CD14-positive monocyte (primary cell): ENCODE data around the gene KCNH5. TPM values are rescaled to one million over a fixed set of nuclear protein-coding genes. Genes with fewer than 3 reads are reported as not detected.

Source experiments
- DNase-seq, 3 donors: peaks; one replicate each; pipeline ENCODE4 v3.0.0-alpha.2; 2011 to 2022
- H2AFZ ChIP-seq: 2 replicates; pipeline ENCODE4 v1.6.0; 2012; ENCODE audit warnings: mild to moderate bottlenecking, low read depth, low read length, inconsistent platforms; ENCODE audit not compliant: insufficient read depth, poor library complexity, severe bottlenecking
- H3K27ac ChIP-seq, 2 donors: 1 replicate in 1 of 2; 2 replicates in 1 of 2; pipeline ENCODE4 v1.5.1; 2012 to 2013; ENCODE audit warnings: low read length in 2 of 2, control low read depth in 1 of 2, inconsistent platforms in 1 of 2, low read depth in 1 of 2, mild to moderate bottlenecking in 1 of 2
- H3K27me3 ChIP-seq, 2 donors: one replicate each; pipeline versions ENCODE4 v1.6.0 to v1.6.1; 2011 to 2013; ENCODE audit warnings: low read length in 2 of 2; ENCODE audit not compliant: control insufficient read depth in 2 of 2, insufficient read depth in 2 of 2
- H3K36me3 ChIP-seq, 2 donors: replicated peaks in 1 of 2; 1 replicate in 1 of 2; 2 replicates in 1 of 2; pipeline versions ENCODE4 v1.5.1 to v1.6.1; 2012 to 2013; ENCODE audit warnings: low read length in 2 of 2, control low read depth in 1 of 2, inconsistent platforms in 1 of 2, mild to moderate bottlenecking in 1 of 2; ENCODE audit not compliant: insufficient read depth in 2 of 2, control insufficient read depth in 1 of 2
- H3K4me1 ChIP-seq, 2 donors: 1 replicate in 1 of 2; 2 replicates in 1 of 2; pipeline versions ENCODE4 v1.5.1 to v1.6.1; 2012 to 2013; ENCODE audit warnings: low read length in 2 of 2, control low read depth in 1 of 2, inconsistent platforms in 1 of 2, mild to moderate bottlenecking in 1 of 2, moderate library complexity in 1 of 2; ENCODE audit not compliant: insufficient read depth in 2 of 2, control insufficient read depth in 1 of 2
- H3K4me2 ChIP-seq: replicated peaks from 2 replicates; pipeline ENCODE3; 2012; ENCODE audit warnings: low read length, moderate library complexity, mild to moderate bottlenecking; ENCODE audit not compliant: poor library complexity, severe bottlenecking; ENCODE audit errors: extremely low read depth
- H3K4me3 ChIP-seq, 3 experiments: fragments of 200-600 bp in 1 of 3; sonication (generic) in 1 of 3; replicated peaks in 1 of 3; 1 replicate in 2 of 3; 2 replicates in 1 of 3; pipeline ENCODE4 v1.5.1; 2011 to 2013; ENCODE audit warnings: low read length in 3 of 3, mild to moderate bottlenecking in 3 of 3, control low read depth in 2 of 3, low read depth in 2 of 3, inconsistent platforms in 1 of 3, moderate library complexity in 1 of 3
- H3K79me2 ChIP-seq: 2 replicates; pipeline ENCODE4 v1.6.0; 2012; ENCODE audit warnings: mild to moderate bottlenecking, control low read depth, inconsistent platforms, low read length, moderate library complexity; ENCODE audit not compliant: insufficient read depth
- H3K9ac ChIP-seq: 2 replicates; pipeline ENCODE4 v1.6.0; 2017; ENCODE audit warnings: low read length, mild to moderate bottlenecking; ENCODE audit not compliant: insufficient read depth, poor library complexity, severe bottlenecking
- H3K9me3 ChIP-seq, 2 donors: replicated peaks in 1 of 2; 1 replicate in 1 of 2; 2 replicates in 1 of 2; pipeline versions ENCODE4 v1.5.1 to v1.6.1; 2012 to 2013; ENCODE audit warnings: low read length in 2 of 2, control low read depth in 1 of 2; ENCODE audit not compliant: control insufficient read depth in 1 of 2, insufficient read depth in 1 of 2
- H4K20me1 ChIP-seq: 2 replicates; pipeline ENCODE4 v1.6.0; 2012; ENCODE audit warnings: mild to moderate bottlenecking, low read length, control low read depth, moderate library complexity; ENCODE audit not compliant: insufficient read depth
- H3K27ac Mint-ChIP-seq, 7 donors: one replicate each; pipeline ENCODE4 v1.8.0; 2020; ENCODE audit warnings: mild to moderate bottlenecking in 7 of 7, mixed read lengths in 7 of 7, moderate library complexity in 6 of 7, inconsistent platforms in 2 of 7
- H3K27me3 Mint-ChIP-seq, 3 donors: one replicate each; pipeline ENCODE4 v1.8.0; 2021 to 2022; ENCODE audit warnings: low read depth in 3 of 3, mild to moderate bottlenecking in 3 of 3, mixed read lengths in 3 of 3, moderate library complexity in 3 of 3, inconsistent platforms in 1 of 3
- H3K36me3 Mint-ChIP-seq, 2 donors: one replicate each; pipeline ENCODE4 v1.8.0; 2020; ENCODE audit warnings: mixed read lengths in 2 of 2, inconsistent platforms in 1 of 2, mild to moderate bottlenecking in 1 of 2
- H3K4me1 Mint-ChIP-seq: one replicate; pipeline ENCODE4 v1.8.0; 2020; ENCODE audit warnings: mild to moderate bottlenecking, mixed read lengths
- H3K4me3 Mint-ChIP-seq, 2 donors: one replicate each; pipeline ENCODE4 v1.8.0; 2020; ENCODE audit warnings: mild to moderate bottlenecking in 2 of 2, mixed read lengths in 2 of 2, moderate library complexity in 1 of 2
- H3K9me3 Mint-ChIP-seq, 7 donors: one replicate each; pipeline ENCODE4 v1.8.0; 2020 to 2022; ENCODE audit warnings: mixed read lengths in 7 of 7, mild to moderate bottlenecking in 6 of 7, moderate library complexity in 6 of 7, inconsistent platforms in 2 of 7
- CTCF ChIP-seq: fragments of 200-600 bp; IDR thresholded peaks from one replicate; pipeline ENCODE4 v1.8.0; 2022; ENCODE audit warnings: antibody characterized with exemption, mild to moderate bottlenecking
- whole genome bisulfite sequencing: methylation state at CpG from one replicate; pipeline ENCODE4 v1.1.5; 2013; ENCODE audit warnings: missing lambda C conversion rate; ENCODE audit not compliant: insufficient coverage; 5-methylcytosine and 5-hydroxymethylcytosine counted together
- intact Hi-C, 2 donors: fragments of 100-400 bp; cut with micrococcal nuclease; formaldehyde crosslinking; loops; one replicate each; pipeline versions ENCODE4 v1.15.0 to v1.15.1; 2023
- polyA plus RNA-seq, 3 donors: library from polyadenylated mRNA; depleted of rRNA in 1 of 3; unstranded in 2 of 3; stranded (reverse) in 1 of 3; fragments of 300-500 nt in 2 of 3; fragments of >200 nt in 1 of 3; fragmentation: Illumina TruSeq in 2 of 3; gene quantifications; 1 replicate in 2 of 3; 2 replicates in 1 of 3; pipeline ENCODE4 v1.2.3, GENCODE V29; 2012 to 2021

The KCNH5 gene
- polyA plus RNA-seq, 3 donors = not detected

GRCh38 chr14:63026491-63026890 lies 18.8 kb downstream of the KCNH5 start:
- no peak for TF ChIP-seq CTCF
- Histone ChIP-seq H3K4me1 (no peaks in the 10 kb centered on the region), H3K4me3 (no peak overlapping the region), H3K79me2 (no peaks in the 10 kb centered on the region), H3K27ac (no peak overlapping the region), H3K4me2 (no peak overlapping the region), H3K36me3 (no peaks in the 10 kb centered on the region), H3K27me3 (no peaks in the 10 kb centered on the region), H3K9ac (no peak overlapping the region), H4K20me1 (no peaks in the 10 kb centered on the region), H2AFZ (no peak overlapping the region), H3K9me3 (no peaks in the 10 kb centered on the region)
- no peak for DNase-seq
- Mint-ChIP-seq H3K4me3 (no peak overlapping the region), H3K4me1 (no peaks in the 10 kb centered on the region), H3K27me3 (peaks cover 0 to 1% (median 0%) of the 10 kb centered on the region in 3 donors), H3K27ac (no peak overlapping the region), H3K9me3 (peaks cover 0 to 7% (median 2%) of the 10 kb centered on the region in 7 donors), H3K36me3 (no peaks in the 10 kb centered on the region)
- no CpG with 5 or more reads among the region's 2 CpGs for WGBS
- intact Hi-C loops = no loop called here

- Histone ChIP-seq H3K27ac (no peak overlapping the region), H3K79me2 (no peaks in the 10 kb centered on the region), H3K4me2 (no peak overlapping the region), H3K36me3 (no peaks in the 10 kb centered on the region), H4K20me1 (no peaks in the 10 kb centered on the region), H3K4me3 (no peak overlapping the region), H2AFZ (no peak overlapping the region), H3K4me1 (no peaks in the 10 kb centered on the region), H3K9ac (no peak overlapping the region), H3K9me3 (no peaks in the 10 kb centered on the region), H3K27me3 (no peaks in the 10 kb centered on the region)
- DNase-seq = no peak
- no peak for TF ChIP-seq CTCF
- no CpG with 5 or more reads among the region's 4 CpGs for WGBS
- no peaks in the 10 kb centered on the region for H3K4me1 Mint-ChIP-seq
- H3K4me3 Mint-ChIP-seq = no peak overlapping the region
- no peaks in the 10 kb centered on the region for H3K9me3 Mint-ChIP-seq
- no peaks in the 10 kb centered on the region for H3K36me3 Mint-ChIP-seq
- no peaks in the 10 kb centered on the region for H3K27me3 Mint-ChIP-seq
- intact Hi-C loops = no loop called here
- no peak overlapping the region for H3K27ac Mint-ChIP-seq
These were observed 30.6 kb downstream of the KCNH5 start for GRCh38 chr14:63014621-63015020.
